CD4-positive, alpha-beta T cell treated with Interleukin-12 subunit alpha and Interleukin-12 subunit beta, for 1 hour (primary cell): ENCODE results near the gene STAB1.

Source experiments
- DNase-seq: peaks from one replicate; pipeline ENCODE4 v3.0.0-alpha.2; 2020

The STAB1 gene

DNA sequence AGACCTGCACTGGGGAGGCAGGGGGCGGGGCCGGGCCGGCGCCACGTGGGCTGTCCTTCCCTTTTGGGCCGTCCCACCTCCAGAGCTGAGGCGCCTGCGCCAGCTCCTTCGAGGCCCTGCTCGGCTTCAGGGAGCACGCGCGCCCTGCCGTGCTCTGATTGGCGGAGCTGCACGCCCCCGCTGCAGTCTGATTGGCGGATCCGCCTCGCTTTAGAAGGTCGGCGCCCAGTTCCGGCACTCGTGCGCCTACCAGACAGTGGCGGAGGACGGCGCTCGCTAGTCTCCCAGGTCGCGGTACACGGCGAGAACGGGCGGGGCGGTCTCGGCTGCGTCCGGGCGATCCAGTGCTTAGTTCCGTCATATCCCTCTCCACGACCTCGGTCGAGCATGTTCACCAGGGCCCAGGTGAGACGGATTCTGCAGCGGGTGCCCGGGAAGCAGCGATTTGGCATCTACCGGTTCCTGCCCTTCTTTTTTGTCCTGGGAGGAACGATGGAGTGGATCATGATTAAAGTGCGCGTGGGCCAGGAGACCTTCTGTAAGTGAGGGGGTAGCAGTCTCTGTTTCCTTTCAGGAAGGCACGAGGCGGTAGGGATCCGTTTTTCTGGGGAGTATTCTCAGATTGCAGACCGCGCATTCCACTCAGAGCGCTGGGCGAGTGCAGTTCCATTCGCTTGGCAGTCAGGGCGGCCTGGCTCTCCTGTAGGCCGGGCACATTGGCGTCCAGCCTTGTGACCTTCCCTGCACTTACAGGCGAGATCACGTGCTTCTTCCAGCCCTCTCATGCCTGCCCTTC, 41.4 kb downstream of the STAB1 start, which contains the start of gene UQCC5:
TSS of gene UQCC5 (plus strand) at position 237 of the 796 bp plus-strand sequence. CDS start at position 388, 151 bp downstream.
- DNase-seq = peak; percentile 99

- DNase-seq = no peak
Observed at GRCh38 chr3:52537165-52537620, 42.1 kb downstream of the STAB1 start.

DNA sequence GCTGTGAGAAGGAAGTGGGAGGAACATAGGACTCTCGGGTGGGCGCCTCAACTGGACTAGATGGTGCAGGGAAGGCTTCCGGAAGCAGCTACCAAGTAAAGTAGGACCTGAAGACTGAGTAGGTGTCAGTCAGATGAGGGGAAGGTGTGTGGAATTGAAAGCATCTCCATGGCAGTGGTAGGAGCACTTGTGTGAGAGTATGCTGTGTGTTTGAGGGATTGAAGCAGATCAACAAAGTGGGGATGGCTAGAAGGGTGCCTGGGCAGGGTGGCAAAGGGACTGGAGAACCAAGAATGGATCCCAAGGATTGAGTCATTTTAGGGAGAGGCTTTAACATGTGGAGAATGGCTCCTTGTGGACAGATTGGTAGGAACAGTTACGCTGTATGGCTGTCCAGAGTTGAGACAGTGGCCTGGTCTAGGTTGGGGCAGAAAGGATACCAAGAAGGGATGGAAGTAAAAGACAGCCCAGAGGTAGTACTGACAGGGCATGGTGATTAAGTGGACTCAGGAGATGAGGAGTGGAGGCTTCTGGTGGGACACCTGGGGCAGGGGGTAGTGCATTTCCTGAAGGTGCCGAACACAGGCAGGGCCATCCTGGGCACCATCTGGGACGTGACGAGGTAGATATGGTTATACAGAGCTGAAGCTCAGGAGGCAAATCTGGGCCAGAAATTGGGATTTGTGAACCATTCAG, 42.7 kb downstream of the STAB1 start:
- no peak for DNase-seq

GRCh38 chr3:52539010-52539653, 44.0 kb downstream of the STAB1 start:
- no peak for DNase-seq

DNA sequence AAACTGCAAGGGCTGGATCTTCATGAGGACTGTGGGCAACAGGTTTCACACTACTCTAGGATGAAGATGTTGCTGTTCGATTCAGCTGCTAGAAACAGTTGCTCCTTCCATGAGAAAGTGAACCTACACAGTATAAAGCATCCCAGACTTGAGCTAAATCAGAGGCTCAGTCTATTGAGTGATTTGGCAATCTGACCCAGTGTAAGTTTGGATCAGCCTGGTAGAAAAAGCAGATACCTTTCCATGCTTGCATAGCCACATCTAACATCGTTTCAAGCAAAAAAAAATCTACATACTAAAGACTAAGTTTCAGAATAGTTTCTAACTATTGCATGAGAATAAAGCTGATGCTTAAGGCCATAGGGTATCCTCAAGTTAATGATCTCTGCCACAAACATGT, 45.9 kb downstream of the STAB1 start:
- DNase-seq = no peak

- DNase-seq = no peak
Observed at GRCh38 chr3:52544937-52545336, 49.8 kb downstream of the STAB1 start.

GRCh38 chr3:52546111-52546901, 51.2 kb downstream of the STAB1 start:
- no peak for DNase-seq

GRCh38 chr3:52547143-52547542, 52.0 kb downstream of the STAB1 start:
- no peak for DNase-seq

DNA sequence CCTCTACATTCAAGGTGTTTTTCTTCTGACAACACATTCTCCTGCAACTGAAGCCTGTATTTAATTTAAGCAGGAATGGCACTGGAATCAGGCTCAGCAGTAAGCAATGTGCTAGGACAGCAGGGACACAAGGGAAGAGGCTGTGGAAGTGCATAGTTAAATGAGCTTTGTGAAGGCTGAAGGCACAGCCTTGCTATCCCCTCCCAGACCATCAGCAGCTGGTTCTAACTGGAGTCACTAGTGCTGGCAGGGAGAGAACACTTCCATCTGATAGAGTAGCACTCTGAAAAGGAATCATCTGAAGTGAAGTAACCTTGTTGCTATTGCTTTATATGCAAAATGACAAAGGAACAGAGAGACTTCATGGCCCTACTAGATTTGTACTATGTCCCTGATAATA, 56.0 kb downstream of the STAB1 start:
- DNase-seq = no peak

GRCh38 chr3:52552089-52552488, 57.0 kb downstream of the STAB1 start:
- DNase-seq = no peak

DNA sequence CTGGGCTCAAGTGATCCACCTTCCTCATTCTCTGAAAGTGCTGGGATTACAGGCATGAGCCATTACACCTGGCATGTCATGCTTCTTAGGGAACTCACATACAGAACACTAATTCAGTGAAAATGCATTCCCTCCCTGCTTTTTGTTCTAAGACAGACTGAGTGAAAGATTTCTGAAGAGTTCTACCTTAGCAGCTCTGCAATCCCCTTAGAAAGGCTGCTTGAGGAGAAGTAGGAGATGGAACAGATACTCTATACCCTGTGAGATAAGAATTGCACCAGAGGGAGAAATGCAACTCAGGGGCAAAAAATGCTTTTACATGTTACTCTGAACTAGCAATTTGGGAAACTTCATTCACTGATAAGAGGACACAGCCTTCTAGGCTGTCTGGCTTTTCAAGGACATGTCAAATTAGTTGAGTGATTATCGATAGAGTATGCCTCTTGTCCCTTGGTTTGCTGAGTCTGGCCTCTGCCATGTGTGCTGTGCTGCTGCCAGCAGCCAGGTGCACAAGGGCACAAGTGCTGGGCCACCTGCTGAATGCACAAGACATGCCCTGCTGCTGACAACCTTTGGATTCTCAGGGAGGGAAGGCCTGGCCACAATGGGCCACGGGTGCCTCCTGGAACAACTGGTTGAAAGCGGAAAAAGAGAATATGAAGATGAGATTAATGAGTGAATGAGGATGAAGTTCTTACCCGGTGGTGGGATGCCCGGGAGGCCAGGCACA, 59.1 kb downstream of the STAB1 start:
- no peak for DNase-seq

- no peak for DNase-seq
Observed at GRCh38 chr3:52555056-52555455, 59.9 kb downstream of the STAB1 start.

DNA sequence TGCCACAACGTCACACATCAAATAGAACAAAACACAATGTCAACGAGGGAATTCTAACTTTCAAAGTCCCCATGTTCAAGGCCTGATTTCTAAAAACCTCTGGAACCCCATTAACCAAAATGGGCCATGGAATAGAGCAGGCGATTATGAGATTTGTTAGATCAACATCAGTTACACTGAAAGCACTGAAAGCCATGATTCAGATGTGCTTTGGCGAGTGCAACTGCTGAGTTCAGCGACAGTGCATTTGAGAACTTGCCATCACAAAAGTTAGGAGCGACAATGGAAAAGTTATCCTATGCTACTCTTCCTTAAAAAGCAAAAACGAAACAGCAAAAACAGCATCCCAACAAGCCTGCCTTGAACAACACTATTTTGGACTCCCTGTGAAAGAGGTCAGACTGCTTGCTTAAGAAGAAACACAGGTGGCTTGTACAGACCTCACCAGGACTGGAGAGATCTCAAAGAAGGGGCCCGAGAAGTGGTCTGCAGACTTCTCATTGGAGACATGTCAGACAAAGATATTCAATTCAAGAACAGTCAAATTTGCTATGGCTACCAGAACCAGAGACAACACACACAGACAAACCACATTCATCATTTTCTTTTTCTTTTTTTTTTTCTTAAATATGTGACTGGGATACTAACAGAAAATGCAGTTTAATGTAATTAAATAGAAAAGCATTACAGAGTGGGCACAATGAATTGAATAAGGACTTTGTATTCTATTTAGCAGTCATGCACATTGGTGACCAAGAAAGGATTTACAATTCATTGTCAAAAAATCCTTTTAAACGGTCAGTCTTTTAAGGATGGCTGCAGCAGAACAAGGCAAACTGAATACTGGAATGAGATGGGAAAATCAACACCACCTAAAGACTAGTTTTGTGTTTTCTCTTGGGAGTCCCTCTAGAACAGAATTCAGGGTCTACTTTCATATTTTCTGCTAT, 62.1 kb downstream of the STAB1 start:
- no peak for DNase-seq

DNA sequence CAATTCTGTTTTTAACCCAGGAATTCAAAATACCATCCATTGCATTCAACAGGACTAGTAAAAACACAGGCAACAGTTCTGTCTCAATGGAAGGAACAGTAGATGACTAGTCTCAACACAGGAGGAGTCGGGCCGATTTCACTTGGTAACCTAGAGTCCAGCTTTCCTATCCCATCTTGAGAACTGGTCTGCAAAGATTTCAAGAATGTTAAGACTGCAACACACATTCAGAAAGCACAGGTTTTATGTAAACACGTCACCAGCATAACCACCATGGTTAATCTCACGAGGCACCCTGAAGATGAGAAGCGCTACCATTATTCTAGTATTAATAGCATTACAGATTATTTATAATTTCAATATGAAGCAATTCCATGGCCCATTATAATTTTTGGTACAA, 63.3 kb downstream of the STAB1 start:
- no peak for DNase-seq

DNA sequence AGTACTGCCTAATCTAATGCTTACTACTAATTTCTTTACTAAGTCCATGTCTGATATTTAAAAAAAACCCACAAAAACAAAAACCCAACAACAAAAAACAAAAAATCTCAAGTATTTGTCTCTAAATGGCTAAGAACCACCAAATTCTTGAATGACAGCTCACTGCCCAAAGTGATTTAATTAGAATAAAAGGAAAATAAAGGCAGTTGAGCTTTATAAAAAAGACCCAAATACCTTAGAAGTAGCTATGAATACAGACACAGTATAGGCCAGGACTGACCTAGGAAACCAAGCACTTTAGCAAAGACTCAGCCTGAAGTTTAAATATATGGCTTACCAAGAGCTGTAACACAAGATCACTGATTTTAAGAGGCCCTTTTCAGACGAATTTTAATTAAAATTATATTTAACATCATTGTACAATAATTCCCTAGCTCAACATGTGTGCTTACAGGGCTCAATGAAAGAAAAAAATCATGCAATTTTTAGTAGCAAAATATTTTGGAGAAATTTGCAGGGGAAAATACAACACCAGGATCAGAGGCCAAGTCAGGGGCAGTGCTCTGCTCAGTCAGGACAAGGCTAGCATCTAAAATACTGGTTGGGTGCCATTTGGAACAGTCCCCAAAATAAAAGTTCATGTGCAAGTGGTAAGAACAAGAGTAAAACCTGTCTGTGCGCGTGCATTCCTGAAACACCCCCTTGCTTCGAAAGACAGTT, 66.0 kb downstream of the STAB1 start:
- no peak for DNase-seq

DNA sequence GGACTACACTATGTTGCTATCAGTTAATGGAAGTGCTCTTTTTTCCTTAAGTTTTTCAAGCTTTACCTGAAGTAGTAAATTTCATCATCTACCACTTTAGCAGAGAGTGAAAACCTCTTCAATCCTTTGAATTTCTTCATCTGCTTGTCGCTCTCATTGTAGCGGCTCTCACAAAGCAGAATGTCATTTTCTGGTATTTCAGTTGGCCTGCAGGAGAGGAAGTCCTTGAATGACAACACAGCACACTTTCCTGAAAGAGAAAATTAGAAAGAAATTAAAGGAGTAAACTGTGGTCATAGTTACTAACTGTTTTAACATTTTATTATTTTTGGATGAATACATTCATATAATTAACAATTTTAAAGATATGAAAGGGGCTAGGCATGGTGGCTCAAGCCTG, 68.8 kb downstream of the STAB1 start:
- no peak for DNase-seq

GRCh38 chr3:52568069-52568468, 72.9 kb downstream of the STAB1 start:
- DNase-seq = no peak

DNA sequence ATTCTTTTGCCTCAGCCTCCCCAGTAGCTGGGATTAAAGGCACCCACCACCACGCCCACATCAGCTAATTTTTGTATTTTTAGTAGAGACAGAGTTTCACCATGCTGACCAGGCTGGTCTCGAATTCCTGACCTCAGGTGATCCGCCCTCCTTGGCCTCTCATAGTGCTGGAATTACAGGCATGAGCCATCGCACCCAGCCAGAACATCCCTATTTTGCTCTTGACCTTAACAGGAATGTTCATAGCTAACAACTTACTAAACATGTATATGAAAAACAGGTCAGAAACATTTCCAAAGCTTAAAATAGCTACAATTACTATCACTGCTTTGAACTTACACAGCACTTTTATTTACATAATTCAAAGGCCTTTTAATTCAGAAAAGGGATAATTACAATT, 74.9 kb downstream of the STAB1 start:
- DNase-seq = no peak

DNA sequence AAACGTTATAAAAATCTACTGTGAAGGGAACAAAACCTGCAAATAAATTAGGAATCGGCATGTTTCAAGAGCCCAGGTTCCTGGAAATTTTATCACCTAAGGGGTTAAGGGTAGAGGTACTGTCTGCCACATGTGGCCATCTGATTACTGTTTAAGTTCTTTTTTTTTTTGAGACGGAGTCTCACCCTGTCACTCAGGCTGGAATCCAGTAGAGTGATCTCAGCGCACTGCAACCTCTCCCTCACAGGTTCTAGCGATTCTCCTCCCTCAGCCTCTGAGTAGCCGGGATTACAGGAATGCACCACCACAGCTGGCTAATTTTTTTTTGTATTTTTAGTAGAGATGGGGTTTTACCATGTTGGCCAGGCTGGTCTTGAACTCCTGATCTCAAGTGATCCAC, 77.1 kb downstream of the STAB1 start:
- no peak for DNase-seq
